Ascending aorta (tissue), 2 donors: ENCODE results near the gene ALKAL2. TPM values are rescaled to one million over a fixed set of nuclear protein-coding genes. Genes with fewer than 3 reads are reported as not detected.

ENCODE experiments used
- DNase-seq, 2 donors: peaks; one replicate each; pipeline ENCODE4 v3.0.0-alpha.2; 2019; ENCODE audit warnings: low spot score in 2 of 2
- H3K27ac ChIP-seq, 2 donors: fragments of 200-600 bp; sonication (generic); one replicate each; pipeline ENCODE4 v1.5.1; 2016 to 2017; ENCODE audit warnings: mild to moderate bottlenecking in 1 of 2
- H3K27me3 ChIP-seq: fragments of 200-600 bp; sonication (generic); one replicate; pipeline ENCODE4 v1.5.1; 2017
- H3K36me3 ChIP-seq, 2 donors: fragments of 200-600 bp; sonication (generic); one replicate each; pipeline ENCODE4 v1.5.1; 2016
- H3K4me1 ChIP-seq, 2 donors: fragments of 200-600 bp; sonication (generic); one replicate each; pipeline ENCODE4 v1.5.1; 2016 to 2017; ENCODE audit warnings: mild to moderate bottlenecking in 1 of 2
- H3K4me3 ChIP-seq, 2 donors: fragments of 200-600 bp; sonication (generic); one replicate each; pipeline ENCODE4 v1.5.1; 2016 to 2017; ENCODE audit warnings: mild to moderate bottlenecking in 1 of 2
- H3K9me3 ChIP-seq, 2 donors: fragments of 200-600 bp; sonication (generic); one replicate each; pipeline ENCODE4 v1.5.1; 2016
- intact Hi-C: fragments of 100-400 bp; cut with DNase I; formaldehyde crosslinking; loops from one replicate; pipeline ENCODE4 v1.15.1; 2023
- total RNA-seq: library from RNA; depleted of rRNA; stranded (reverse); fragments of >200 nt; gene quantifications from one replicate; pipeline ENCODE4 v1.1.0, GENCODE V29; 2016
- TF ChIP-seq, protein P1 (sequence below), 3 experiments: fragments of 200-600 bp in 2 of 3; fragments of 450-650 bp in 1 of 3; sonication (generic) in 2 of 3; IDR thresholded peaks; one replicate each; pipeline ENCODE4 v1.5.1; 2016 to 2019; ENCODE audit warnings: antibody characterized with exemption in 3 of 3, mild to moderate bottlenecking in 1 of 3, moderate library complexity in 1 of 3

The ALKAL2 gene
- total RNA-seq, 1 donor from 2014 or later: 26.7 TPM

DNA sequence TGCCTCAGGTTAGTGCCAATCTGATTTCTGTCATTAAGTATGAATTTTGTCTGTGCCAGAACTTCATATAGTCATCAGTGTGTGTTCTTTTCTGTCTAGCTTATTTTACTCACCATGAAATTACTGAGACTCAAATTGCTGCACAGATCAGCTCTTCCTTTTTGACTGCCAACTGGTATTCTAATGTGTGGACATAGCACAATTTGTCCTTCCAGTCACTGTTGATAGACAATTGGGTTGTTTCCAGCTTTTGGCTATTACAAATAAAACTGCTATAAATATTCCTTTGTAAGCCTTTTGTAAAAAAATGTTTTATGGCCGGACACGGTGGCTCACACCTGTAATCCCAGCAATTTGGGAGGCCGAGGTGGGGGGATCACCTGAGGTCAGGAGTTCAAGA, 31.8 kb downstream of the ALKAL2 start:
- intact Hi-C loops: no loop called here

DNA sequence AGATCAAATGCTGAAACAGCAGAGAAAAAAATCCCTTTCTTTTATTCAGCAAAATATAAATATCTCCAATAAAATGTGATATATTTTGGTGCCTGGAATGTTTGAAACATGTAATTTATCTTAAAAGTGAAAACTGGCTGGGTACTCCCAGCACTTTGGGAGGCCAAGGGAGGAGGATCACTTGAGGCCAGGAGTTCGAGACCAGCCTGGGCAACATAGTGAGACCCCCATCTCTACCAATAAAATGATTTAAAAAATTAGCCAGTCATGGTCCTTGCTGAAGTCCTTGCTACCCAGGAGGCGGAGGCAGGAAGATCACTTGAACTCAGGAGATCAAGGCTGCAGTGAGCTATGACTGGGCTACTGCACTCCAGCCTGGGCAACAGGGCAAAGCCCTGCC, 32.7 kb downstream of the ALKAL2 start:
- TF ChIP-seq, protein P1, sequence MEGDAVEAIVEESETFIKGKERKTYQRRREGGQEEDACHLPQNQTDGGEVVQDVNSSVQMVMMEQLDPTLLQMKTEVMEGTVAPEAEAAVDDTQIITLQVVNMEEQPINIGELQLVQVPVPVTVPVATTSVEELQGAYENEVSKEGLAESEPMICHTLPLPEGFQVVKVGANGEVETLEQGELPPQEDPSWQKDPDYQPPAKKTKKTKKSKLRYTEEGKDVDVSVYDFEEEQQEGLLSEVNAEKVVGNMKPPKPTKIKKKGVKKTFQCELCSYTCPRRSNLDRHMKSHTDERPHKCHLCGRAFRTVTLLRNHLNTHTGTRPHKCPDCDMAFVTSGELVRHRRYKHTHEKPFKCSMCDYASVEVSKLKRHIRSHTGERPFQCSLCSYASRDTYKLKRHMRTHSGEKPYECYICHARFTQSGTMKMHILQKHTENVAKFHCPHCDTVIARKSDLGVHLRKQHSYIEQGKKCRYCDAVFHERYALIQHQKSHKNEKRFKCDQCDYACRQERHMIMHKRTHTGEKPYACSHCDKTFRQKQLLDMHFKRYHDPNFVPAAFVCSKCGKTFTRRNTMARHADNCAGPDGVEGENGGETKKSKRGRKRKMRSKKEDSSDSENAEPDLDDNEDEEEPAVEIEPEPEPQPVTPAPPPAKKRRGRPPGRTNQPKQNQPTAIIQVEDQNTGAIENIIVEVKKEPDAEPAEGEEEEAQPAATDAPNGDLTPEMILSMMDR (IDR thresholded peaks at IDR 0.05): no peak
- no peak overlapping the region for H3K27ac ChIP-seq
- peaks cover 6 to 29% of the 10 kb centered on the region in 2 donors for H3K9me3 ChIP-seq
- no peaks in the 10 kb centered on the region for H3K27me3 ChIP-seq
- H3K4me3 ChIP-seq: no peak overlapping the region
- H3K4me1 ChIP-seq: no peaks in the 10 kb centered on the region
- intact Hi-C loops: no loop called here
- no peak for DNase-seq
- H3K36me3 ChIP-seq: peaks cover 0 to 3% of the 10 kb centered on the region in 2 donors

More for the DNA sequence above, 31.8 kb downstream of the ALKAL2 start:
- no peak overlapping the region for H3K4me3 ChIP-seq
- no peak for DNase-seq
- H3K36me3 ChIP-seq: peaks cover 0 to 3% of the 10 kb centered on the region in 2 donors
- H3K4me1 ChIP-seq: no peaks in the 10 kb centered on the region
- H3K9me3 ChIP-seq: peaks cover 6 to 35% of the 10 kb centered on the region in 2 donors
- no peak overlapping the region for H3K27ac ChIP-seq
- no peaks in the 10 kb centered on the region for H3K27me3 ChIP-seq
- TF ChIP-seq, protein P1 (IDR thresholded peaks at IDR 0.05): no peak

DNA sequence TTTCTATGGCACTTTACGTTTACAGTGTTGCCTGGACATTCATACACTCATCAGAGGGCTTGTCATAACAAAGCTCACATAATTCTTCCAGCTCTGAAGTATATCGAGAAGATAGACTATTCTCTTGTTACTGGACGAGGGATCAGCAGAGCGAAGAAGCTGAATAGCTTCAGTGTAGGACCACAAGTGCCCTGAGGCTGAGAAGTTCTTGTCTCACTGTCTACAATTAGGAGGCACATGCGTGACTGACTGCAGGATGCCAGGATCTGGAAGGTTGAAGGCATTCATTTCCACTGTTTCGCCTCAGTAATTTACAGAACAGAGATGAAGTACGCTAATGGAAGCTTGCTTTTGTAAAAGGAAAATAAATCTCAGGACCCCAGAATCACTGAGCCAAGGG, 33.6 kb downstream of the ALKAL2 start:
- intact Hi-C loops: no loop called here
- H3K9me3 ChIP-seq: peaks cover 6 to 26% of the 10 kb centered on the region in 2 donors
- H3K4me3 ChIP-seq: no peak overlapping the region
- peaks cover 0 to 9% of the 10 kb centered on the region in 2 donors for H3K36me3 ChIP-seq
- no peaks in the 10 kb centered on the region for H3K27me3 ChIP-seq
- H3K27ac ChIP-seq: no peak overlapping the region
- no peak for DNase-seq
- TF ChIP-seq, protein P1 (IDR thresholded peaks at IDR 0.05): no peak
- no peaks in the 10 kb centered on the region for H3K4me1 ChIP-seq

DNA sequence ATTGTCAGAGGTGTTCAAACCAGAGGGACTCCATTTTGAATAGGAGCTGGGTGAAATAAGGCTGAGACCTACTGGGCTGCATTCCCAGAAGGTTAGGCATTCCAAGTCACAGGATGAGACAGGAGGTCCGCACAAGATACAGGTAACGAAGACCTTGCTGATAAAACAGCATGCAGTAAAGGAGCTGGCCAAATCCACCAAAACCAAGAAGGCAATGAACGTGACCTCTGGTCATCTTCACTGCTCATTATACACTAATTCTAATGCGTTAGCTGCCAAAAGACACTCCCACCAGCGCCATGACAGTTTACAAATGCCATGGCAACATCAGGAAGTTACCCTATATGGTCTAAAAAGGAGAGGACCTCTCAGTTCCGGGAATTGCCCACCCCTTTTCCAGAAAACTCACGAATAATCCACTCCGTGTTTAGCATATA, 34.7 kb downstream of the ALKAL2 start:
- H3K4me3 ChIP-seq: no peak overlapping the region
- DNase-seq: no peak
- no peak overlapping the region for H3K27ac ChIP-seq
- peaks cover 6 to 17% of the 10 kb centered on the region in 2 donors for H3K9me3 ChIP-seq
- TF ChIP-seq, protein P1 (IDR thresholded peaks at IDR 0.05): no peak
- H3K36me3 ChIP-seq: peaks cover 0 to 6% of the 10 kb centered on the region in 2 donors
- intact Hi-C loops: no loop called here
- no peaks in the 10 kb centered on the region for H3K27me3 ChIP-seq
- no peaks in the 10 kb centered on the region for H3K4me1 ChIP-seq

DNA sequence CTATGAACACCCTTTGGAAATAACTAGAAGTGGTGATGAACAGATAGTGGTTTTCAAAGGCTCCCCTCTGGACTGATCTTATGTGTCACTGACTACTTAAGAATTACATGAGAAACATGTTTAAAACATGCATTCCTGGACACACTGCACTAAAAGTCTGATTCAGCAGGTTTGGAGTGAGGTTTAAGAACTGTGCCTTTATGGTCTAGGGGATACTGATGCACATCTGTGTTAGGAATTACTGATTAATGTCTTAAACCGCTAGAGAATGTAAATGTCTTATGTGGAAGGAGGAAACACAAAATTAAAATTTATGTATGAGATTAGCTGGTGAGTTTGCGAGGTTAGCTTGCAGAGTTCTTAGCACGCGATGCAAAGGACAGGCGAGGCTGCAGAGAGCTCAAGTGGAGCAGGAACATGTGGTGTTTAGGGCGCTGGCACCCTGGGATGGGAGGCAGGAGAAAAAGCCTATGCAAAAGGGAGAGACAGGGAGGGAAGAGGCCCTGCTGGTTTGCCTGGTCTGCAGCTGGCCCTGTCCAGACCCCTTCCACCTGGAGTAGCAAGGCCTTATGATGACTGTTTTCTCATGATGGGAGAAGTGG, 35.8 kb downstream of the ALKAL2 start:
- Histone ChIP-seq H3K27me3 (no peaks in the 10 kb centered on the region), H3K36me3 (peaks cover 0 to 10% of the 10 kb centered on the region in 2 donors), H3K9me3 (peaks cover 0 to 6% of the 10 kb centered on the region in 2 donors), H3K27ac (no peak overlapping the region), H3K4me1 (no peaks in the 10 kb centered on the region), H3K4me3 (no peak overlapping the region)
- intact Hi-C loops: no loop called here
- TF ChIP-seq, protein P1 (IDR thresholded peaks at IDR 0.05): no peak
- DNase-seq: no peak
